Myometrial cell (primary cell): ENCODE measurements around the gene NUTM2D. TPM values are rescaled to one million over a fixed set of nuclear protein-coding genes. Genes with fewer than 3 reads are reported as not detected.

ENCODE experiments used
- total RNA-seq: library from RNA; depleted of rRNA; stranded (reverse); fragments of >200 nt; gene quantifications from 2 replicates; pipeline ENCODE4 v1.2.3, GENCODE V29; 2015

The NUTM2D gene, protein sequence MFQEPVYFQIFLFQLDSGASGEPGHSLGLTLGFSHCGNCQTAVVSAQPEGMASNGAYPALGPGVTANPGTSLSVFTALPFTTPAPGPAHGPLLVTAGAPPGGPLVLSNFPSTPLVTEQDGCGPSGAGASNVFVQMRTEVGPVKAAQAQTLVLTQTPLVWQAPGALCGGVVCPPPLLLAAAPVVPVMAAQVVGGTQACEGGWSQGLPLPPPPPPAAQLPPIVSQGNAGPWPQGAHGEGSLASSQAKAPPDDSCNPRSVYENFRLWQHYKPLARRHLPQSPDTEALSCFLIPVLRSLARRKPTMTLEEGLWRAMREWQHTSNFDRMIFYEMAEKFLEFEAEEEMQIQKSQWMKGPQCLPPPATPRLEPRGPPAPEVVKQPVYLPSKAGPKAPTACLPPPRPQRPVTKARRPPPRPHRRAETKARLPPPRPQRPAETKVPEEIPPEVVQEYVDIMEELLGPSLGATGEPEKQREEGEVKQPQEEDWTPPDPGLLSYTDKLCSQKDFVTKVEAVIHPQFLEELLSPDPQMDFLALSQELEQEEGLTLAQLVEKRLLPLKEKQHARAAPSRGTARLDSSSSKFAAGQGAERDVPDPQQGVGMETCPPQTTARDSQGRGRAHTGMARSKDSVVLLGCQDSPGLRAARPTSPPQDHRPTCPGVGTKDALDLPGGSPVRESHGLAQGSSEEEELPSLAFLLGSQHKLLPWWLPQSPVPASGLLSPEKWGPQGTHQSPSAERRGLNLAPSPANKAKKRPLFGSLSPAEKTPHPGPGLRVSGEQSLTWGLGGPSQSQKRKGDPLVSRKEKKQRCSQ
- 0.71 and 4.6 TPM in 2 replicates for total RNA-seq

GRCh38 chr10:87357444-87357843, at the start of gene NUTM2D:
TSS of gene NUTM2D (plus strand) at chr10:87357744. CDS start at chr10:87358266, 522 bp downstream.

Other genes with a start within 250 kb of the NUTM2D start
- not detected in 2 replicates for gene NUTM2A, start 132.3 kb upstream of the NUTM2D start, total RNA-seq
- 32.3 and 33.8 TPM in 2 replicates for gene MINPP1, start 147.1 kb downstream of the NUTM2D start, total RNA-seq